Measurements from ENCODE around the gene SFMBT1.

Gene SFMBT1

DNA sequence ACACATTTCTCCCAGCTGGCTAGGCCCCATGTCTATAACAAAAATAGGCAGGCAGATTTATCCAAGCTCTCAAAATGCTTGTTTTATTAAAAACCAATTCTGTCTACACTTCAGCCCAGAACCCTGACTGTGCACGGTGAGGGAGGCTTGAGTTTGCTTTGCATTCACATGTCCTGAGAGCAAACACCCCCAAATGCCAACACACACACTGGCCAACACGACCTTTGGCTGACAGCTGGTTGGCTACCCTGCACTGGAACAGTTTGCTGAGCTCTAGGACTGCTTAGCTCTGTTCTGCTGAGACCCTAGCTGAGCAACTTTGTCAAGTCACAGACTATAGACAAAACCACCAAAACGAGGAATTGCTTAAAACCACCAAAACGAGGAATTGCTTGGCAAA is 152.2 kb downstream of the SFMBT1 start:
- H3K79me1 ChIP-seq (replicated peaks; ENCODE audit: low read length, poor library complexity, severe bottlenecking) = peaks cover 43% of the 10 kb centered on the region
- WGBS = 92% methylated on average over 4 of the region's 4 CpGs
- H3K4ac ChIP-seq (ENCODE audit: low read depth in 1 of 2, low read length in 2 of 2) = no peak overlapping the region
- no peak overlapping the region for H3K27ac ChIP-seq (ENCODE audit: low read length, poor library complexity, severe bottlenecking)
- H3K18ac ChIP-seq (ENCODE audit: low read depth in 1 of 2, low read length in 2 of 2) = no peak overlapping the region
- no peak overlapping the region for H4K91ac ChIP-seq (ENCODE audit: low read length)
- H4K8ac ChIP-seq (ENCODE audit: low read length) = no peak overlapping the region
- no peak overlapping the region for H3K14ac ChIP-seq (ENCODE audit: low read length in 2 of 2)
- H2BK12ac ChIP-seq (ENCODE audit: low read length in 2 of 2) = no peak overlapping the region
- peaks cover 0 to 7% of the 10 kb centered on the region in 2 experiments for H3K36me3 ChIP-seq (ENCODE audit: control insufficient read depth in 1 of 2, insufficient read depth in 2 of 2, low read depth in 1 of 2, low read length in 2 of 2)
- H2AFZ ChIP-seq (ENCODE audit: low read depth, low read length) = no peak overlapping the region
- no peak overlapping the region for H3K4me3 ChIP-seq (ENCODE audit: insufficient read depth in 1 of 2, low read depth in 1 of 2, low read length in 2 of 2)
- no peak for DNase-seq
- H3K27me3 ChIP-seq (ENCODE audit: control insufficient read depth in 1 of 2, insufficient read depth in 1 of 2, low read length in 2 of 2) = no peaks in the 10 kb centered on the region
- H3K4me1 ChIP-seq (ENCODE audit: control insufficient read depth, insufficient read depth, low read depth, low read length) = peaks cover 11% of the 10 kb centered on the region
- no peak overlapping the region for H3K4me2 ChIP-seq (ENCODE audit: low read length, poor library complexity, severe bottlenecking)
- no peak overlapping the region for H2BK15ac ChIP-seq (ENCODE audit: low read depth, poor library complexity, severe bottlenecking)
- H3K23ac ChIP-seq (ENCODE audit: low read length in 2 of 2) = no peak overlapping the region
- no peak overlapping the region for H2AK5ac ChIP-seq (ENCODE audit: low read length, severe bottlenecking)
- H2BK120ac ChIP-seq (ENCODE audit: low read depth, low read length) = no peak overlapping the region
- H3K9me3 ChIP-seq (ENCODE audit: control insufficient read depth, low read length) = no peaks in the 10 kb centered on the region
- peak overlapping the region; percentile 83 for H3K9ac ChIP-seq (ENCODE audit: low read length)
- no peak overlapping the region for H2BK5ac ChIP-seq (ENCODE audit: low read depth, low read length, poor library complexity, severe bottlenecking)

DNA sequence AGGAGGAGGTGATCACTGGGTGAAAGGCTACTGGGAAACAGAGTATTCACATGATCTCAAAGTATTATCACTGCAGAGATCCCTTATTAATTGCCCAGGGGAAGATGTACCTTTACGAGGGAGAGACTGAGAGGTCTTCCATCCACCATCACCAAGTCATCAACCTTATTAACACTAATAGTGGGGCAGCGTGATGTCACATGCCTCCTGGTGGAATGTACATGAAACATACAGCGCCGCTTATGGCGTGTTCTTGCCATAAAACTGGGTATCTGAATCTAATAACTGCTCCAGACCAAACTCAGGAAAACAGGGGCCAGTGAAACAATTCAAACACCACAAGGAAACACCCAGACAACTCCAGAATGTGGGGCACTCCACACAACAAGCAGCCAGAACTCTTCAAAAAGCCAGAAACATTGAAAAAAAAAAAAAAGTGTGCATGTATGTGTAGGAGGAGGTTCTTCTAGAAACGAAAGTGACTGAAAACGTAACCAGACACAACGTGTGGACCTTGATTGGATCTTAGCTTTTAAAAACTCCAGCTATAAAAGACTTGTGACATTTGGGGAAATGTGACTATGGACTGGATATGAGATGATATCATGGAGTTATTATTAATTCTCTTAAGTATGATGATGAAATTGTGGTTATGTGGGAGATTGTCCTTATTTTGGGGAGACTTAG is 153.1 kb downstream of the SFMBT1 start:
- Histone ChIP-seq H3K4me1 (ENCODE audit: control insufficient read depth, insufficient read depth, low read depth, low read length) (peaks cover 11% of the 10 kb centered on the region), H2BK5ac (ENCODE audit: low read depth, low read length, poor library complexity, severe bottlenecking) (no peak overlapping the region), H3K18ac (ENCODE audit: low read depth in 1 of 2, low read length in 2 of 2) (no peak overlapping the region), H3K4ac (ENCODE audit: low read depth in 1 of 2, low read length in 2 of 2) (no peak overlapping the region), H2AFZ (ENCODE audit: low read depth, low read length) (no peak overlapping the region), H3K23ac (ENCODE audit: low read length in 2 of 2) (no peak overlapping the region), H3K14ac (ENCODE audit: low read length in 2 of 2) (no peak overlapping the region), H3K9ac (ENCODE audit: low read length) (peak overlapping the region; percentile 83), H3K4me2 (ENCODE audit: low read length, poor library complexity, severe bottlenecking) (no peak overlapping the region), H3K79me1 (replicated peaks; ENCODE audit: low read length, poor library complexity, severe bottlenecking) (peaks cover 45% of the 10 kb centered on the region), H3K27me3 (ENCODE audit: control insufficient read depth in 1 of 2, insufficient read depth in 1 of 2, low read length in 2 of 2) (no peaks in the 10 kb centered on the region), H4K91ac (ENCODE audit: low read length) (no peak overlapping the region), H3K4me3 (ENCODE audit: insufficient read depth in 1 of 2, low read depth in 1 of 2, low read length in 2 of 2) (peak overlapping the region in 1 of 2 experiments; percentile 67), H2BK12ac (ENCODE audit: low read length in 2 of 2) (no peak overlapping the region), H3K36me3 (ENCODE audit: control insufficient read depth in 1 of 2, insufficient read depth in 2 of 2, low read depth in 1 of 2, low read length in 2 of 2) (peaks cover 0 to 7% of the 10 kb centered on the region in 2 experiments), H2BK120ac (ENCODE audit: low read depth, low read length) (no peak overlapping the region), H3K9me3 (ENCODE audit: control insufficient read depth, low read length) (no peaks in the 10 kb centered on the region), H3K27ac (ENCODE audit: low read length, poor library complexity, severe bottlenecking) (no peak overlapping the region), H2BK15ac (ENCODE audit: low read depth, poor library complexity, severe bottlenecking) (no peak overlapping the region), H2AK5ac (ENCODE audit: low read length, severe bottlenecking) (no peak overlapping the region), H4K8ac (ENCODE audit: low read length) (no peak overlapping the region)
- WGBS = 92% methylated on average over 8 of the region's 8 CpGs
- DNase-seq = no peak

GRCh38 chr3:52892290-52892624 is 153.6 kb downstream of the SFMBT1 start:
- H3K4me1 ChIP-seq (ENCODE audit: control insufficient read depth, insufficient read depth, low read depth, low read length) = peaks cover 12% of the 10 kb centered on the region
- WGBS = 100% methylated on average over 4 of the region's 5 CpGs
- H3K14ac ChIP-seq (ENCODE audit: low read length in 2 of 2) = no peak overlapping the region
- H3K36me3 ChIP-seq (ENCODE audit: control insufficient read depth in 1 of 2, insufficient read depth in 2 of 2, low read depth in 1 of 2, low read length in 2 of 2) = peaks cover 0 to 9% of the 10 kb centered on the region in 2 experiments
- no peaks in the 10 kb centered on the region for H3K9me3 ChIP-seq (ENCODE audit: control insufficient read depth, low read length)
- H4K8ac ChIP-seq (ENCODE audit: low read length) = no peak overlapping the region
- no peak overlapping the region for H3K27ac ChIP-seq (ENCODE audit: low read length, poor library complexity, severe bottlenecking)
- no peak overlapping the region for H2BK5ac ChIP-seq (ENCODE audit: low read depth, low read length, poor library complexity, severe bottlenecking)
- H3K18ac ChIP-seq (ENCODE audit: low read depth in 1 of 2, low read length in 2 of 2) = no peak overlapping the region
- no peak overlapping the region for H2AK5ac ChIP-seq (ENCODE audit: low read length, severe bottlenecking)
- no peak overlapping the region for H2BK15ac ChIP-seq (ENCODE audit: low read depth, poor library complexity, severe bottlenecking)
- H2BK120ac ChIP-seq (ENCODE audit: low read depth, low read length) = no peak overlapping the region
- no peak overlapping the region for H3K23ac ChIP-seq (ENCODE audit: low read length in 2 of 2)
- H2BK12ac ChIP-seq (ENCODE audit: low read length in 2 of 2) = no peak overlapping the region
- H3K9ac ChIP-seq (ENCODE audit: low read length) = peak overlapping the region; percentile 83
- DNase-seq = no peak
- H2AFZ ChIP-seq (ENCODE audit: low read depth, low read length) = no peak overlapping the region
- no peaks in the 10 kb centered on the region for H3K27me3 ChIP-seq (ENCODE audit: control insufficient read depth in 1 of 2, insufficient read depth in 1 of 2, low read length in 2 of 2)
- H3K4me2 ChIP-seq (ENCODE audit: low read length, poor library complexity, severe bottlenecking) = no peak overlapping the region
- H3K4ac ChIP-seq (ENCODE audit: low read depth in 1 of 2, low read length in 2 of 2) = no peak overlapping the region
- no peak overlapping the region for H4K91ac ChIP-seq (ENCODE audit: low read length)
- H3K79me1 ChIP-seq (replicated peaks; ENCODE audit: low read length, poor library complexity, severe bottlenecking) = peaks cover 49% of the 10 kb centered on the region
- peak overlapping the region in 1 of 2 experiments; percentile 67 for H3K4me3 ChIP-seq (ENCODE audit: insufficient read depth in 1 of 2, low read depth in 1 of 2, low read length in 2 of 2)

DNA sequence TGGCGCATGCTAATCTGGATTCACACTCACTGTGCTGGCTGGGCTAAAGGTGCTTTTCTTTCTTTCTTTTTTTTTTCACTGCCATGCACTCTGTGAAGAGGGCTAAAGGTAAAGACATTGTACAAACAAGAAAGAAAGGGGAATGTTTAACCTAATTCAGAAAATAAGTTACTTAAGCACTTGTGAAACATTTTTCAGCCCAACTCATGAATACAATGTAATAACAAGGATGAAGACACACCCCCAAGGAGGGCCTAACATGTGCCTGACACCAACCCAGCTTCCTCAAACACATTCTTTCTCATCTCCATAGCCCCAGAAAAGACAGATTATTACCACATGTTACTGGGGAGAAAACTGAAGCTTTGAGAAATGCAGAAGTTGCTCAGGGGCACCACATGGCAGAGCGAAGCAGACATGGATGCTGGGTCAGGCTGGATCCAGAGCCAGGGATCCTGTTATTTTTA is 154.2 kb downstream of the SFMBT1 start:
- Histone ChIP-seq H3K14ac (ENCODE audit: low read length in 2 of 2) (no peak overlapping the region), H2AK5ac (ENCODE audit: low read length, severe bottlenecking) (no peak overlapping the region), H3K23ac (ENCODE audit: low read length in 2 of 2) (no peak overlapping the region), H3K79me1 (replicated peaks; ENCODE audit: low read length, poor library complexity, severe bottlenecking) (peaks cover 47% of the 10 kb centered on the region), H4K91ac (ENCODE audit: low read length) (no peak overlapping the region), H2AFZ (ENCODE audit: low read depth, low read length) (no peak overlapping the region), H2BK15ac (ENCODE audit: low read depth, poor library complexity, severe bottlenecking) (no peak overlapping the region), H3K9me3 (ENCODE audit: control insufficient read depth, low read length) (no peaks in the 10 kb centered on the region), H3K4me1 (ENCODE audit: control insufficient read depth, insufficient read depth, low read depth, low read length) (peaks cover 11% of the 10 kb centered on the region), H3K27me3 (ENCODE audit: control insufficient read depth in 1 of 2, insufficient read depth in 1 of 2, low read length in 2 of 2) (no peaks in the 10 kb centered on the region), H3K4ac (ENCODE audit: low read depth in 1 of 2, low read length in 2 of 2) (no peak overlapping the region), H3K18ac (ENCODE audit: low read depth in 1 of 2, low read length in 2 of 2) (no peak overlapping the region), H3K9ac (ENCODE audit: low read length) (peak overlapping the region; percentile 83), H4K8ac (ENCODE audit: low read length) (no peak overlapping the region), H2BK5ac (ENCODE audit: low read depth, low read length, poor library complexity, severe bottlenecking) (no peak overlapping the region), H3K4me2 (ENCODE audit: low read length, poor library complexity, severe bottlenecking) (no peak overlapping the region), H3K4me3 (ENCODE audit: insufficient read depth in 1 of 2, low read depth in 1 of 2, low read length in 2 of 2) (no peak overlapping the region), H2BK12ac (ENCODE audit: low read length in 2 of 2) (no peak overlapping the region), H3K27ac (ENCODE audit: low read length, poor library complexity, severe bottlenecking) (no peak overlapping the region), H2BK120ac (ENCODE audit: low read depth, low read length) (no peak overlapping the region), H3K36me3 (ENCODE audit: control insufficient read depth in 1 of 2, insufficient read depth in 2 of 2, low read depth in 1 of 2, low read length in 2 of 2) (peaks cover 0 to 10% of the 10 kb centered on the region in 2 experiments)
- WGBS = 91% methylated on average over 2 of the region's 2 CpGs
- DNase-seq = no peak

Data from mesenchymal stem cell (in vitro differentiated cells and primary cell).